Central memory CD4-positive, alpha-beta T cell (primary cell): ENCODE results near the gene ADGRF5.

ENCODE experiments used
- DNase-seq: peaks from one replicate; pipeline ENCODE4 v3.0.0; 2022

ADGRF5 gene

GRCh38 chr6:46819561-46819960 lies 102.2 kb downstream of the ADGRF5 start:
- no peak for DNase-seq

DNA sequence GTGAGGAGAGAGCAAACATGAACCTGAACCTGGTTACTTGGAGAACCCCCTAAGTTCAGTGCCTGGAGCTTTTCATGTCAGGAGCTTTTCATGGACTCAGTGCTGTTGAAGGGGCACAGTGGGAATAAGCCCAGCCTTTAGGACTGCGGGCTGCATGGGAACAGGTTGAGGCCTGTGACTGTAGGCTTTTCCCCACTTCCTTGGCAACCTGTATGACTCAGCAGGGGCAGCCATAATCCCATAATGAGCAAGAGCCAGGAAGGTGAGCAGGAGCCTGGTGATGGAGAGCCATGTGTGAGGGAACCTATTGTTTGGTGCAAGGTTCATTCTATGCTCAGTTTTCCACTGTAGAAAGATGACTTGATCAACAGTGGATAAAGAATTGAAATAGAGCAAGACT lies 105.1 kb downstream of the ADGRF5 start:
- no peak for DNase-seq

DNA sequence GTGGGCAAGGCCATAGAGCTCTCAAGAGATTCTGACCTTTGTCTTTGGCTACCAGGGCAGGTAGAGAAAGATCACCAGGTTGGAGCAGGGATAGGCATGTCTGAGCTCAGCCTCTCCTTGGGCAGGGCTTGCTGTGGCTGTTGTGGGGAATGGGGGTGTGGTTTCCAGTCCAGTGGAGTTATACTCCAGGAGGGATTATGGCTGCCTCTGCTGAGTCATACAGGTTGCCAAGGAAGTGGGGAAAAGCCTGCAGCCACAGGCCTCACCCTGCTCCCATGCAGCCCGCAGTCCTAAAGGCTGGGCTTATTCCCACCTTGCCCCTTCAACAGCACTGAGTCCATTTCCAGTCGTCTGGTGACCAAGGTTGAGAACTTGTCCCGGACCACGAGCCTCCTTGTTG lies 106.6 kb downstream of the ADGRF5 start:
- DNase-seq, result no peak

DNA sequence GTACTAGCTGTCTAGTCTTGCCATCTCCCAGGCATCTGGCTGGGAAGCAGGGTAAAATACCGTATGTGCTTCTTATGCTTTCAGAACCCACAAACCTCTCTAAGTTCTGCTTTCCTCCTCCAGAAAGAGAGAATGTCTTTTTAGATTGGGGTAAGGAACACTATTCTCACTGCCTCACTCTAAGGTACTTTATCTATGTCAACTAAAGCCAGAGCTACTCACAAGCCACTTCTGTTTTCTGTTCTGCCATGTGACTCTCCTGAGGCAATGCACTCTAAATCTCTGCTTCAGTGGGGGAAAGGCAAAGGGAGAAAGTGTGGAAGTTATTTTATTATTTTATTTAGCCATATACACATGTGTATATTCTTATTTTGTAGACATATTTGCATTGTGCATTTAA lies 112.9 kb downstream of the ADGRF5 start:
- DNase-seq, result no peak
